ENCODE results near the gene TDRD6.

GRCh38 chr6:46637933-46638332 lies 49.8 kb upstream of the TDRD6 start:
- TF ChIP-seq, protein P1, sequence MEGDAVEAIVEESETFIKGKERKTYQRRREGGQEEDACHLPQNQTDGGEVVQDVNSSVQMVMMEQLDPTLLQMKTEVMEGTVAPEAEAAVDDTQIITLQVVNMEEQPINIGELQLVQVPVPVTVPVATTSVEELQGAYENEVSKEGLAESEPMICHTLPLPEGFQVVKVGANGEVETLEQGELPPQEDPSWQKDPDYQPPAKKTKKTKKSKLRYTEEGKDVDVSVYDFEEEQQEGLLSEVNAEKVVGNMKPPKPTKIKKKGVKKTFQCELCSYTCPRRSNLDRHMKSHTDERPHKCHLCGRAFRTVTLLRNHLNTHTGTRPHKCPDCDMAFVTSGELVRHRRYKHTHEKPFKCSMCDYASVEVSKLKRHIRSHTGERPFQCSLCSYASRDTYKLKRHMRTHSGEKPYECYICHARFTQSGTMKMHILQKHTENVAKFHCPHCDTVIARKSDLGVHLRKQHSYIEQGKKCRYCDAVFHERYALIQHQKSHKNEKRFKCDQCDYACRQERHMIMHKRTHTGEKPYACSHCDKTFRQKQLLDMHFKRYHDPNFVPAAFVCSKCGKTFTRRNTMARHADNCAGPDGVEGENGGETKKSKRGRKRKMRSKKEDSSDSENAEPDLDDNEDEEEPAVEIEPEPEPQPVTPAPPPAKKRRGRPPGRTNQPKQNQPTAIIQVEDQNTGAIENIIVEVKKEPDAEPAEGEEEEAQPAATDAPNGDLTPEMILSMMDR (IDR thresholded peaks at IDR 0.05) = no peak
- TF ChIP-seq JUND (IDR thresholded peaks at IDR 0.05) (no peak), EP300 (IDR thresholded peaks at IDR 0.05; ENCODE audit: borderline replicate concordance in 1 of 2, low read depth in 1 of 2, low read length in 1 of 2) (no peak), TAF1 (IDR thresholded peaks at IDR 0.05; ENCODE audit: borderline replicate concordance, low read depth, low read length) (no peak), POLR2AphosphoS5 (IDR thresholded peaks at IDR 0.05; ENCODE audit: low read depth, low read length) (no peak), RAD21 (IDR thresholded peaks at IDR 0.05; ENCODE audit: low read length) (no peak)

All from SK-N-SH (cell line).